ENCODE results near the gene CASP8.

DNA sequence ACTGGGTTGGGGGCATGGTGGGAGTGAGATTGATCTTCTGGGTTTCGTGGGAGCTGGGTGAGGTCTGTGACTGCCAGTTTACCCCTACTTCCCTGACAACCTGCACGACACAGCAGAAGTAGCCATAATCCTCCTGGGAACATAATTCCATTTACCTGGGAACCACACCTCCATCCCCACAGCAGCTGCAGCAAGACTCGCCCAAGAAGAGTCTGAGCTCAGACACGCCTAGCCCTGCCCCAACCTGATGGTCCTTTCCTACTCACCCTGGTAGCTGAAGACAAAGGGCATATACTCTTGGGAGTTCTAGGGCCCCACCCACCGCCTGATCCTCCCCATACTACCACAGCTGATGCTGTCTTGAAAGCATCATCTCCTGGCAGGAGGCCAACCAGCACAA lies 53.0 kb downstream of the CASP8 start:
- no peak for TF ChIP-seq EZH2 (IDR thresholded peaks at IDR 0.05; ENCODE audit: borderline replicate concordance, low read depth, low read length, severe bottlenecking)
- TF ChIP-seq, protein P1, sequence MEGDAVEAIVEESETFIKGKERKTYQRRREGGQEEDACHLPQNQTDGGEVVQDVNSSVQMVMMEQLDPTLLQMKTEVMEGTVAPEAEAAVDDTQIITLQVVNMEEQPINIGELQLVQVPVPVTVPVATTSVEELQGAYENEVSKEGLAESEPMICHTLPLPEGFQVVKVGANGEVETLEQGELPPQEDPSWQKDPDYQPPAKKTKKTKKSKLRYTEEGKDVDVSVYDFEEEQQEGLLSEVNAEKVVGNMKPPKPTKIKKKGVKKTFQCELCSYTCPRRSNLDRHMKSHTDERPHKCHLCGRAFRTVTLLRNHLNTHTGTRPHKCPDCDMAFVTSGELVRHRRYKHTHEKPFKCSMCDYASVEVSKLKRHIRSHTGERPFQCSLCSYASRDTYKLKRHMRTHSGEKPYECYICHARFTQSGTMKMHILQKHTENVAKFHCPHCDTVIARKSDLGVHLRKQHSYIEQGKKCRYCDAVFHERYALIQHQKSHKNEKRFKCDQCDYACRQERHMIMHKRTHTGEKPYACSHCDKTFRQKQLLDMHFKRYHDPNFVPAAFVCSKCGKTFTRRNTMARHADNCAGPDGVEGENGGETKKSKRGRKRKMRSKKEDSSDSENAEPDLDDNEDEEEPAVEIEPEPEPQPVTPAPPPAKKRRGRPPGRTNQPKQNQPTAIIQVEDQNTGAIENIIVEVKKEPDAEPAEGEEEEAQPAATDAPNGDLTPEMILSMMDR (IDR thresholded peaks at IDR 0.05; ENCODE audit: borderline replicate concordance, extremely low read depth, low read length, poor library complexity, severe bottlenecking): no peak

All from DND-41 (cell line).